Measurements from ENCODE around the gene EPG5. TPM values are rescaled to one million over a fixed set of nuclear protein-coding genes. Genes with fewer than 3 reads are reported as not detected.
"Not testable (repeated sequence)": the region's sequence is repeated elsewhere in the genome, so short reads cannot be mapped to it uniquely, and the experiment has no call there.

EPG5 gene
- total and polyA plus RNA-seq, 2 experiments from 2014 or later = 4.6 to 32.1 TPM

DNA sequence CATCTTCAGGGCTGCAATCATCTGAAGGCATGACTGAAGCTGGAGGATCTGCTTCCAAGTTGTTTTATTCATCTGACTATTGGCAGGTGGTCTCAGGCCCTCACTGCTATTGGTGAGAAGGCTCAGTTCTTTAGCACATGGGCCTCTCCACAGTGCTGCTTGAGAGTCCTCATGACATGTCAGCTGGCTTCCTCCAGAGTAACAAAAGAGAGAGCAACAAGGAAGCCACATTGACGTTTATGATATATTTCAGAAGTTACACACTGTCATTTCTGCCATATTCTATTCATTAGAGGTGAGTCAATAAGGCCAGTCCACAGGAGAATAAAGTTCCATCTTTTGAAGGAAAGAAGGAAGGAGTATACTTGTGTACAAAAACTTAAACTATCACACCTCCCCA is 149.6 kb downstream of the EPG5 start:
- Histone ChIP-seq H3K9me2 (replicated peaks; ENCODE audit: insufficient read depth) (no peaks in the 10 kb centered on the region), H3K27me3 (no peaks in the 10 kb centered on the region), H3K9me3 (ENCODE audit: low read depth) (no peaks in the 10 kb centered on the region), H3K36me3 (replicated peaks; ENCODE audit: insufficient read depth, low read depth) (no peaks in the 10 kb centered on the region), H3K4me2 (no peak overlapping the region), H3K4me1 (ENCODE audit: insufficient read depth) (no peaks in the 10 kb centered on the region), H3K27ac (no peak overlapping the region), H3K4me3 (no peak overlapping the region), H4K20me1 (ENCODE audit: insufficient read depth, poor library complexity, severe bottlenecking) (no peaks in the 10 kb centered on the region), H2AFZ (no peak overlapping the region), H3K79me2 (no peaks in the 10 kb centered on the region)
- no peak for DNase-seq (ENCODE audit: low spot score)
- no peak for TF ChIP-seq EZH2 (IDR thresholded peaks at IDR 0.05; ENCODE audit: borderline replicate concordance)
- TF ChIP-seq EZH2phosphoT487 (IDR thresholded peaks at IDR 0.05; ENCODE audit: low read depth, severe bottlenecking, unreplicated experiment) = no peak
- TF ChIP-seq, protein P1, sequence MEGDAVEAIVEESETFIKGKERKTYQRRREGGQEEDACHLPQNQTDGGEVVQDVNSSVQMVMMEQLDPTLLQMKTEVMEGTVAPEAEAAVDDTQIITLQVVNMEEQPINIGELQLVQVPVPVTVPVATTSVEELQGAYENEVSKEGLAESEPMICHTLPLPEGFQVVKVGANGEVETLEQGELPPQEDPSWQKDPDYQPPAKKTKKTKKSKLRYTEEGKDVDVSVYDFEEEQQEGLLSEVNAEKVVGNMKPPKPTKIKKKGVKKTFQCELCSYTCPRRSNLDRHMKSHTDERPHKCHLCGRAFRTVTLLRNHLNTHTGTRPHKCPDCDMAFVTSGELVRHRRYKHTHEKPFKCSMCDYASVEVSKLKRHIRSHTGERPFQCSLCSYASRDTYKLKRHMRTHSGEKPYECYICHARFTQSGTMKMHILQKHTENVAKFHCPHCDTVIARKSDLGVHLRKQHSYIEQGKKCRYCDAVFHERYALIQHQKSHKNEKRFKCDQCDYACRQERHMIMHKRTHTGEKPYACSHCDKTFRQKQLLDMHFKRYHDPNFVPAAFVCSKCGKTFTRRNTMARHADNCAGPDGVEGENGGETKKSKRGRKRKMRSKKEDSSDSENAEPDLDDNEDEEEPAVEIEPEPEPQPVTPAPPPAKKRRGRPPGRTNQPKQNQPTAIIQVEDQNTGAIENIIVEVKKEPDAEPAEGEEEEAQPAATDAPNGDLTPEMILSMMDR (IDR thresholded peaks at IDR 0.05; ENCODE audit: poor library complexity) = no peak
- WGBS (ENCODE audit: low lambda C conversion rate, missing lambda C conversion rate) = 71% methylated on average over 1 of the region's 1 CpG

DNA sequence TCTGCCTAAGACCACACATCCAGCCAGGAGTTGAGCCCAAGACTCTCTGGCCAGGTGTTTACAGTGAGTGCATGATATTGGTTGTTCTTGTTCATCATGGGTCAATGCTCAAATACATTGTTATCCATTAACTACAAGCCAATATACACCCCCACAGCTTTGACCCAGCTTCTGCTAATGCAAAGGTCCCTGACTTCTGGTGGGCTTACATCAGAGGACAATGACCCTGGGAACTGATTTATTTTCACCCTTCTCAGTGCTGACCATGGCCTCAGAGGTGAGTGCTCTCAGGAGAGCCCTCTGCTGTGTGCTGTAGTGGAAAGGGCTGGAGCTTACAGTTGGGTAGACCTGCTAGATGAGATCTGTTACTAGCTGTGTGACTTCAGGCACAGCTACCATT is 152.4 kb downstream of the EPG5 start:
- not testable (repeated sequence) for H3K9me3 ChIP-seq (ENCODE audit: low read depth); H3K9me2 ChIP-seq (replicated peaks; ENCODE audit: insufficient read depth); H3K4me2 ChIP-seq; H3K79me2 ChIP-seq; H3K36me3 ChIP-seq (replicated peaks; ENCODE audit: insufficient read depth, low read depth); H3K27me3 ChIP-seq; H3K27ac ChIP-seq; H3K4me3 ChIP-seq; H2AFZ ChIP-seq; DNase-seq (ENCODE audit: low spot score); H3K4me1 ChIP-seq (ENCODE audit: insufficient read depth); H4K20me1 ChIP-seq (ENCODE audit: insufficient read depth, poor library complexity, severe bottlenecking)

DNA sequence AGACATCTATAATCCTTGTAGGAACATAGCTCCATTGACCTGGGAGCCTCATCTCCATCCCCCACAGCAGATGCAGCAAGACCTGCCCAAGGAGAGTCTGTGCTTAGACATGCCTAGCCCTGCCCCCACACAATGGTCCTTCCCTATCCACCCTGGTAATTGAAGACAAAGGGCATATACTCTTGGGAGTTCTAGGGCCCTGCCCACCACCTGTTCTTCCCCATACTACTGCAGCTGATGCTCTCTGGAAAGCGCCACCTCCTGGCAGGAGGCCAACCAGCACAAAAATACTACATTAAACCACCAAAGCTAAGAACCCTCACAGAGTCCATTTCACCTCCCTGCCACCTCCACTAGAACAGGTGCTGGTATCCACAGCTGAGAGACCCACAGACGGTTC is 160.0 kb downstream of the EPG5 start:
- not testable (repeated sequence) for H3K27ac ChIP-seq; H3K27me3 ChIP-seq; H3K9me2 ChIP-seq (replicated peaks; ENCODE audit: insufficient read depth); H3K9me3 ChIP-seq (ENCODE audit: low read depth); H3K4me2 ChIP-seq; H2AFZ ChIP-seq; H3K79me2 ChIP-seq; DNase-seq (ENCODE audit: low spot score); H3K4me1 ChIP-seq (ENCODE audit: insufficient read depth); H4K20me1 ChIP-seq (ENCODE audit: insufficient read depth, poor library complexity, severe bottlenecking); H3K4me3 ChIP-seq; H3K36me3 ChIP-seq (replicated peaks; ENCODE audit: insufficient read depth, low read depth)
- WGBS (ENCODE audit: low lambda C conversion rate, missing lambda C conversion rate) = 49% methylated on average over 2 of the region's 2 CpGs
- TF ChIP-seq, protein P1 (IDR thresholded peaks at IDR 0.05; ENCODE audit: poor library complexity) = peak; percentile 15

DNA sequence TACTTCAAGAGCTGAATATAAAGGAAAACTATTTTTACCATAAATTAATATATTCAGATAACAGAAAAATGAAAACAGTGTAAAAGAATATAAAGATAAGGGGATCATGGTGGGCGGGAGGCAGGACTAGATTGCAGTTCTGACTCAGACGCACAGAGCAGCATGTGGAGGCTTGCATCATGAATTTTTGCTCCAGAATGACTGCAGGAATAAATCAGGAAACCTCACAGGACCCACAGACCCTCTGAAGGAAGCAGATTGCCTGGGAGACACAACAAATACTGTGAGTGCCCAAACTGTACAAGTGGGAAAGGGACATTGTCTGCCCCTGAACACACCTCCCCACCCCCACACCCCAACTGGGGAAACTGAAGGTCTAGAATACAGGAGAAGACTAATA is 160.9 kb downstream of the EPG5 start:
- Histone ChIP-seq H2AFZ (no peak overlapping the region), H4K20me1 (ENCODE audit: insufficient read depth, poor library complexity, severe bottlenecking) (no peaks in the 10 kb centered on the region), H3K4me2 (no peak overlapping the region), H3K79me2 (no peaks in the 10 kb centered on the region), H3K4me3 (no peak overlapping the region), H3K36me3 (replicated peaks; ENCODE audit: insufficient read depth, low read depth) (no peaks in the 10 kb centered on the region), H3K4me1 (ENCODE audit: insufficient read depth) (no peaks in the 10 kb centered on the region), H3K9me3 (ENCODE audit: low read depth) (peaks cover 7% of the 10 kb centered on the region), H3K9me2 (replicated peaks; ENCODE audit: insufficient read depth) (no peaks in the 10 kb centered on the region), H3K27ac (peak overlapping the region; percentile 35), H3K27me3 (no peaks in the 10 kb centered on the region)
- TF ChIP-seq, protein P1 (IDR thresholded peaks at IDR 0.05; ENCODE audit: poor library complexity) = no peak
- TF ChIP-seq EZH2phosphoT487 (IDR thresholded peaks at IDR 0.05; ENCODE audit: low read depth, severe bottlenecking, unreplicated experiment) (no peak), EZH2 (IDR thresholded peaks at IDR 0.05; ENCODE audit: borderline replicate concordance) (no peak)
- 58% methylated on average over 2 of the region's 2 CpGs for WGBS (ENCODE audit: low lambda C conversion rate, missing lambda C conversion rate)
- no peak for DNase-seq (ENCODE audit: low spot score)
